Adrenal gland (tissue), 5 donors: Measurements from ENCODE around the gene TIGD1.

Experiments used
- CTCF ChIP-seq, 6 experiments: fragments of 450-650 bp in 4 of 6; fragments of 200-600 bp in 2 of 6; sonication (generic) in 1 of 6; IDR thresholded peaks; 1 replicate in 5 of 6; 2 replicates in 1 of 6; pipeline versions ENCODE4 v1.5.1 to v1.8.0; 2016 to 2021; ENCODE audit warnings: antibody characterized with exemption in 6 of 6, mild to moderate bottlenecking in 2 of 6, moderate library complexity in 1 of 6
- POLR2A ChIP-seq, 2 donors: fragments of 450-650 bp; IDR thresholded peaks; one replicate each; pipeline ENCODE4 v1.6.1; 2017; ENCODE audit warnings: antibody characterized with exemption in 2 of 2, mild to moderate bottlenecking in 2 of 2, moderate library complexity in 1 of 2
- donor health status: DM: no; HTN: no; CAD: no.

- TF ChIP-seq POLR2A (IDR thresholded peaks at IDR 0.05) (no peak), CTCF (IDR thresholded peaks at IDR 0.05) (no peak)
Measured at GRCh38 chr2:232562515-232563151, 12.3 kb upstream of the TIGD1 start.
